ENCODE measurements around the gene AGAP1.

The AGAP1 gene

DNA sequence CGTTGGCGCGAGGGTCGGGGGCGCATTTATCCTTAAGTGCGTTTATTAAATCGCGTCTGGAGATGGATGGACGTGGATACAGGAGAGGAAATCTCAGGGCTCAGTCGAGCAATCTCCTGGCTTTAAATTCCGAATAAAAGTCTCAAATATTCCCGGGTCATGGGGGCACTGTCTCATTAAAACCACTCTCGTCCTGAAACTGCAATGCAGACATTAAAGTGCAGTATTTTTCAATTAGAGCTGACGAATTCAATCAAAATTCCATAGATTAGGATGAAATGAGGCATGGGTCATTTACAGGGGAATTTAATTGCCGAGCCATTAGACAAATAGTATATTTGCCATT is 685.0 kb downstream of the AGAP1 start:
- TF ChIP-seq, protein P1, sequence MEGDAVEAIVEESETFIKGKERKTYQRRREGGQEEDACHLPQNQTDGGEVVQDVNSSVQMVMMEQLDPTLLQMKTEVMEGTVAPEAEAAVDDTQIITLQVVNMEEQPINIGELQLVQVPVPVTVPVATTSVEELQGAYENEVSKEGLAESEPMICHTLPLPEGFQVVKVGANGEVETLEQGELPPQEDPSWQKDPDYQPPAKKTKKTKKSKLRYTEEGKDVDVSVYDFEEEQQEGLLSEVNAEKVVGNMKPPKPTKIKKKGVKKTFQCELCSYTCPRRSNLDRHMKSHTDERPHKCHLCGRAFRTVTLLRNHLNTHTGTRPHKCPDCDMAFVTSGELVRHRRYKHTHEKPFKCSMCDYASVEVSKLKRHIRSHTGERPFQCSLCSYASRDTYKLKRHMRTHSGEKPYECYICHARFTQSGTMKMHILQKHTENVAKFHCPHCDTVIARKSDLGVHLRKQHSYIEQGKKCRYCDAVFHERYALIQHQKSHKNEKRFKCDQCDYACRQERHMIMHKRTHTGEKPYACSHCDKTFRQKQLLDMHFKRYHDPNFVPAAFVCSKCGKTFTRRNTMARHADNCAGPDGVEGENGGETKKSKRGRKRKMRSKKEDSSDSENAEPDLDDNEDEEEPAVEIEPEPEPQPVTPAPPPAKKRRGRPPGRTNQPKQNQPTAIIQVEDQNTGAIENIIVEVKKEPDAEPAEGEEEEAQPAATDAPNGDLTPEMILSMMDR (IDR thresholded peaks at IDR 0.05; ENCODE audit: low read depth, low read length, missing control alignments): no peak
- no peak for DNase-seq
- H3K27me3 ChIP-seq (replicated peaks): no peaks in the 10 kb centered on the region
- no peaks in the 10 kb centered on the region for H3K36me3 ChIP-seq (replicated peaks)
- H3K4me3 ChIP-seq (ENCODE audit: low read depth, low read length): peak overlapping the region; percentile 53
- H3K27ac ChIP-seq: peak overlapping the region; percentile 54
- in situ Hi-C loops (cut with HindIII; ENCODE audit: low pct_ligation_motif_present, low sequenced_read_pairs): loop anchor here (25.0 kb wide), 1 partner anchor 392 kb away; no protein-coding TSS in a partner anchor

DNA sequence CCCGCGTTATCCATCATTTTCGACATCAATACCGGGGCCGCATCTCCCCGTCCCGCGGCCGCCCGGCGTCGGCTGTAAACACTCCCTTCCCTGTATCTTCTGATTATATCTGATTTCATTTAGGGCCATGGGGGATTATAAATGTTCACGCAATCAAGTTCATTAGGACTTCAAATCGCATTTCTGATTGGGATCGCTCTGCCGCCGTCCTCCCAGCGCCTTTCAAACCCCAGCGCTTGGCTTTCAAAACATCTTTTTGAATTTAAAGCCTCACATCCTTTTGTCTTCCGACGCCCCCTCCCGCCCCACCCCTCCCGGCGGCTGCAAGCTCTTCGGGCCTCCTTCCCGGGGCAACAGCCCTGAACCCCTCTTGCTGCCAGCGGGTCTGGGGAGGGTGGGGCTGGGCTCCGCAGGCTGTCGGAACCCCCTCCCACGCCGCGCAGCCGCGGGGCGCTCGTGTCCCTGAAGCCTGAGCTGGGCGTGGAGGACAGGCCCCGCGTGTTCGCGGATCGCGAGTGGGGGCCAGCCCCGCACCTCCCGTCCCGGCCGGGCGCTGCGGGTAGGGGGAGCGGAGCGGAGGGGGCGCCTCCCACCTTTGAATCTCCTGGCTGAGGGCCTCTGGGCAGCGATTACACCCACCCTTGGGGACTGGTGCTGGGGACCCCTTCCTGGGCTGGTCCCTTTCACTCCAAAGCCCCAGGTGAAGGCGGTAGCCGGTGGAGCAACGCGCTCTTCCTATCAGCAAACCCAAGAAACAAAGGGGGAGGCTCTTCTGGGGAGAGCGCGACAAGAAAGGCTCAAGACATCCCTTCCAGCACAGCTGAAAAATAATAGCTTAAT is 685.6 kb downstream of the AGAP1 start:
- H3K27me3 ChIP-seq (replicated peaks): no peaks in the 10 kb centered on the region

DNA sequence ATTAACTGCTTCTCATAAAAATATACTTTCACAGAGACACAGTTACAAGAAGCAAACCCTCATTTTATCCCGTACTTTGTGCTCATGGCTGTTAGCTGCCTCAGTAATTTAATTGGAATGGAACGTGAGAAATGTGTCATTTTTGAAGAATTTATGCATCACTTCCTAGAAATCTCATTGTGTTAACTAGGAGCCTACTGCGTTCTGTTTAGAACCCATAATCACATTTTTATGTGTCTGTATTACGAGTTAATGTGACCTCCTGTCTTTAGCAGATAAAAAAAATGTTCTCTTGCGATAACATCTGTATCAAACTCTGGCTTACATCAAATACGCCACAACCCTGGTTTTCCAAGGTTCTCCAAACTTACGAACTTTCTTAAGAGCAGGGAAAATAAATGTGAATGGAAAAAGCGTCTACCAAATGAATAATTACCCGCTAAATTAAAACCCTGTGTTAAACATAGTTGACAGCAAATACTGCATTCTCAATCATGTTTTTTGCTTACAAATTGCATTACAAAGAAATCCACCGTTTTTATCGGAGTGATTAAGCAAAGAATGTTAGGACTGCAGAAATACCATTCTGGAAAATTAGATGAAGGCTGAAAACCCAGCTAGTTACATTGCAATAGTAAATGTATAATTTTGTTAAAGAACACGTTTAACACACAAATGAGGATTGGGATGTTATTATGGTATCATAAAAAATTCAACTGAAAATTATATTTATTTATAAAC is 686.4 kb downstream of the AGAP1 start:
- H3K27me3 ChIP-seq (replicated peaks): no peaks in the 10 kb centered on the region
- TF ChIP-seq, protein P1 (IDR thresholded peaks at IDR 0.05; ENCODE audit: low read depth, low read length, missing control alignments): no peak
- no peak overlapping the region for H3K4me3 ChIP-seq (ENCODE audit: low read depth, low read length)
- no peak for DNase-seq
- no peaks in the 10 kb centered on the region for H3K36me3 ChIP-seq (replicated peaks)
- in situ Hi-C loops (cut with HindIII; ENCODE audit: low pct_ligation_motif_present, low sequenced_read_pairs): loop anchor here (25.0 kb wide), 1 partner anchor 393 kb away; no protein-coding TSS in a partner anchor
- H3K27ac ChIP-seq: peak overlapping the region; percentile 67

More for the DNA sequence above, 685.6 kb downstream of the AGAP1 start:
- in situ Hi-C loops (cut with HindIII; ENCODE audit: low pct_ligation_motif_present, low sequenced_read_pairs): loop anchor here (25.0 kb wide), 1 partner anchor 392 kb away; no protein-coding TSS in a partner anchor
- TF ChIP-seq, protein P1 (IDR thresholded peaks at IDR 0.05; ENCODE audit: low read depth, low read length, missing control alignments): no peak
- peak overlapping the region; percentile 67 for H3K27ac ChIP-seq
- peak overlapping the region; percentile 53 for H3K4me3 ChIP-seq (ENCODE audit: low read depth, low read length)
- DNase-seq: no peak
- H3K36me3 ChIP-seq (replicated peaks): no peaks in the 10 kb centered on the region

DNA sequence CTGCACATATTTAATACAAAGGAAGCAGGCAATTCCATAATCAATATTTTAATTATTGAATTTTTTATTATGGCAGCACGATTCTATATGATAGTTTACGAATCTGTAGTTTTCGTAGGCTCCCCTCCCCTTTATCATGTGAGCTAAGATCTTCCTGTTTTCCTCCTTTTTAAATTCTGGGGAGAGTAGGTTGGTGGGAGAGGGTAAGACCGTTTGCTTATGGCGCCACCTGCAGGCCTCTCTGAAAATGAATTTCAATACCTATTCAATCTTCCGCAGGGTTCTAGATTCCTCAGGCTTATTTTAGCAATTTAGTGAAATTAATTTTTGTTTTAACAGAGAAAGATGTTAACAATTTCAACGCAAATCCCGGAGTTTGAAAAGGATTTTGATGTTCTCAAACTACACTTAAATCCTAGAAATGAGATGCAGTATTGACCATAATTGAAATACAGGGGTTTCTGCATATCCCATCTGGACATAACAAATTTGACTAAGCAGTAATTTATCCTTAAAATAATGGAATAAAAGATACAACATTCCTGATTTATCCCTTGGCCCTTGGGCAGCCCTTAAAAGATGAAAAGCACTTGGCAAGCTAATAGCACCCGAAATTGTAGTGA is 687.1 kb downstream of the AGAP1 start:
- in situ Hi-C loops (cut with HindIII; ENCODE audit: low pct_ligation_motif_present, low sequenced_read_pairs): loop anchor here (25.0 kb wide), 1 partner anchor 394 kb away; no protein-coding TSS in a partner anchor
- H3K4me3 ChIP-seq (ENCODE audit: low read depth, low read length): no peak overlapping the region
- no peak overlapping the region for H3K27ac ChIP-seq
- peak; percentile 70 for DNase-seq
- H3K27me3 ChIP-seq (replicated peaks): no peaks in the 10 kb centered on the region
- TF ChIP-seq, protein P1 (IDR thresholded peaks at IDR 0.05; ENCODE audit: low read depth, low read length, missing control alignments): peak; percentile 77
- H3K36me3 ChIP-seq (replicated peaks): no peaks in the 10 kb centered on the region

Data from brain microvascular endothelial cell (primary cell).